Measurements from ENCODE around the gene SAXO2. TPM values are rescaled to one million over a fixed set of nuclear protein-coding genes. Genes with fewer than 3 reads are reported as not detected.
"Not testable (repeated sequence)": the region's sequence is repeated elsewhere in the genome, so short reads cannot be mapped to it uniquely, and the experiment has no call there.

The SAXO2 gene
- total RNA-seq, 1 donor from 2014 or later = not detected

DNA sequence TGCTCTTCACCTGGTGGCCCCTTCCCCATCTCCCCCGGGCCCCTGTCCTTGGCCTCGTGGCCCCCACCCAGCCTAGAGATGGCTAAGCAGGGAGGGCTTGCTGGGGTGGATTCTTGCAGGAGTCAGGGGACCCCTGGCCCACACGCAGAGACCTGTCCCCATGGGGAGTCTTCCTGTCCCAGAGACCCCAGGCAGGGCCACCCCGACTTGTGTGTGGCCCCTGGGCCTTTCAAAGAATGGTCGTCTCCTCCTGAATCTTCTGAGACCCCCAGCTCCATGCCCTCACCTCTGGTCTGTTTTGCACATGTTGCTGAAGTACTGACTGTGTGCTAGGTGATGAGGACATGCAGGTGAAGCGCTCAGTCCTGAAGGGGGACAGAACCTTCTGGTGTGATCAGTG lies 58.2 kb downstream of the SAXO2 start:
- H3K36me3 Mint-ChIP-seq (ENCODE audit: low read depth); DNase-seq (ENCODE audit: low spot score); H3K4me1 Mint-ChIP-seq (ENCODE audit: low read depth); H3K27ac Mint-ChIP-seq; H3K9me3 Mint-ChIP-seq; intact Hi-C loops (cut with micrococcal nuclease); H3K4me3 Mint-ChIP-seq (ENCODE audit: low read depth); H3K27me3 Mint-ChIP-seq (ENCODE audit: low read depth): not testable (repeated sequence)

DNA sequence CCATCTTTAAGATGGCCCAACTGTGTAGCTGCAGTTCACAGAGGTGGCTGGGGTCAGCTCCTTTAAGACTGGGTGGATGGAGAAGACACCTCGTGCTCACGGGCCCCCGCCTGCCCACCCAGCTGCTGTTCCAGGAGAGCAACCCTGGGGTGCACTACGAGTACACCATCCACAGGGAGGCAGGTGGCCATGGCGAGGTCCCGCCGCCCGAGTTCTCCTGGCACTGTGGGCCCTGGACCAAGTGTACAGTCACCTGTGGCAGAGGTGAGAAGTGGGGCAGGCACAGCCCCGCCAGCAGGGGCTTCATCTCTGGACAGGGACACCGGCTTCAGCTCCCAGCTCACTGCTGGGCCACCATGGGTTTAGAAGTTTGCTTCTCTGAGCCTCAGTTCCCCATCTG lies 59.9 kb downstream of the SAXO2 start:
- H3K9me3 Mint-ChIP-seq; intact Hi-C loops (cut with micrococcal nuclease); H3K27me3 Mint-ChIP-seq (ENCODE audit: low read depth); H3K4me1 Mint-ChIP-seq (ENCODE audit: low read depth); DNase-seq (ENCODE audit: low spot score); H3K36me3 Mint-ChIP-seq (ENCODE audit: low read depth); H3K27ac Mint-ChIP-seq; H3K4me3 Mint-ChIP-seq (ENCODE audit: low read depth): not testable (repeated sequence)

DNA sequence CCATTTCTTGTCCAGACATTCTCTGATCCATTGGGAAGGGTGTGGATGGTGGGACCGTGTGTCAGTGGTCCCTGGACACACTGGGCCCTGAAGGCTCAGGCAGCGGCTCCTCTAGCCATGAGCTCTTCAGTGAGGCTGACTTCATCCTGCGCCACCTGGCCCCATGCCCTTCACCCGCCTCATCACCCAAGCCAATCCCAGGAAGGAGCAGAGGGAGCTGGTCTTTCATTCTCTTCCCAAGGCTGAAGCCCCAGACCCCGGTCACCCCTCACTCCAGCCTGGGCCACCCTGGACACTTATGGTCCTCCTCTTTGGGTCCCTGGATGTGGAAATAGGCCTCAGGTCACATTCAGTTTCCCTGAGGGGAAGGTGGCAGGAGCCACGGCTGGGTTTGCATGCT lies 62.2 kb downstream of the SAXO2 start:
- DNase-seq (ENCODE audit: low spot score); H3K4me3 Mint-ChIP-seq (ENCODE audit: low read depth); H3K36me3 Mint-ChIP-seq (ENCODE audit: low read depth); H3K27ac Mint-ChIP-seq; H3K4me1 Mint-ChIP-seq (ENCODE audit: low read depth); intact Hi-C loops (cut with micrococcal nuclease); H3K27me3 Mint-ChIP-seq (ENCODE audit: low read depth); H3K9me3 Mint-ChIP-seq: not testable (repeated sequence)

DNA sequence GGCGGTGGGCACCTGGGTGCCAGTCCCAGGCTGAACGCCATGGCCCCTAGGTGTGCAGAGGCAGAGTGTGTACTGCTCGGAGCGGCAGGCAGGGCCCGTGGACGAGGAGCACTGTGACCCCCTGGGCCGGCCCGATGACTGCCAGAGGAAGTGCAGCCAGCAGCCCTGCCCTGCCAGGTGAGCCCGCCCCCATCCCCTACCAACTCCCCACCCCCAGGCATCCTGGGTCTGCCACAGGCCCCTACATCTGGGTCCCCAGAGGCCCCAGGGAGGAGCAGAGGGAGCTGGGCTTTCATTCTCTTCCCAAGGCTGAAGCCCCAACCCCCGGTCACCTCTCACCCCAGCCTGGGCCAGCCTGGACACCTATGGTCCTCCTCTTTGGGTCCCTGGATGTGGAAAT lies 63.0 kb downstream of the SAXO2 start:
- H3K27ac Mint-ChIP-seq; DNase-seq (ENCODE audit: low spot score); H3K4me1 Mint-ChIP-seq (ENCODE audit: low read depth); intact Hi-C loops (cut with micrococcal nuclease); H3K36me3 Mint-ChIP-seq (ENCODE audit: low read depth); H3K4me3 Mint-ChIP-seq (ENCODE audit: low read depth); H3K9me3 Mint-ChIP-seq; H3K27me3 Mint-ChIP-seq (ENCODE audit: low read depth): not testable (repeated sequence)

DNA sequence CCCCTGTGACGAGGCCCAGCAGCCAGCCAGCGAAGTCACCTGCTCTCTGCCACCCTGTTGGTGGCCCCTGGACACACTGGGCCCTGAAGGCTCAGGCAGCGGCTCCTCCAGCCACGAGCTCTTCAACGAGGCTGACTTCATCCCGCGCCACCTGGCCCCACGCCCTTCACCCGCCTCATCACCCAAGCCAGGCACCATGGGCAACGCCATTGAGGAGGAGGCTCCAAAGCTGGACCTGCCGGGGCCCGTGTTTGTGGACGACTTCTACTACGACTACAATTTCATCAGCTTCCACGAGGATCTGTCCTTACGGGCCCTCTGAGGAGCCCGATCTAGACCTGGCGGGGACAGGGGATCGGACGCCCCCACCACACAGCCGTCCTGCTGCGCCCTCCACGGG lies 64.3 kb downstream of the SAXO2 start:
- H3K4me1 Mint-ChIP-seq (ENCODE audit: low read depth); H3K36me3 Mint-ChIP-seq (ENCODE audit: low read depth); H3K27ac Mint-ChIP-seq; H3K27me3 Mint-ChIP-seq (ENCODE audit: low read depth); intact Hi-C loops (cut with micrococcal nuclease); H3K4me3 Mint-ChIP-seq (ENCODE audit: low read depth); DNase-seq (ENCODE audit: low spot score); H3K9me3 Mint-ChIP-seq: not testable (repeated sequence)

GRCh38 chr15:82327372-82327771 lies 64.8 kb downstream of the SAXO2 start:
- H3K36me3 Mint-ChIP-seq (ENCODE audit: low read depth); DNase-seq (ENCODE audit: low spot score); intact Hi-C loops (cut with micrococcal nuclease); H3K27me3 Mint-ChIP-seq (ENCODE audit: low read depth); H3K4me3 Mint-ChIP-seq (ENCODE audit: low read depth); H3K9me3 Mint-ChIP-seq; H3K4me1 Mint-ChIP-seq (ENCODE audit: low read depth); H3K27ac Mint-ChIP-seq: not testable (repeated sequence)

DNA sequence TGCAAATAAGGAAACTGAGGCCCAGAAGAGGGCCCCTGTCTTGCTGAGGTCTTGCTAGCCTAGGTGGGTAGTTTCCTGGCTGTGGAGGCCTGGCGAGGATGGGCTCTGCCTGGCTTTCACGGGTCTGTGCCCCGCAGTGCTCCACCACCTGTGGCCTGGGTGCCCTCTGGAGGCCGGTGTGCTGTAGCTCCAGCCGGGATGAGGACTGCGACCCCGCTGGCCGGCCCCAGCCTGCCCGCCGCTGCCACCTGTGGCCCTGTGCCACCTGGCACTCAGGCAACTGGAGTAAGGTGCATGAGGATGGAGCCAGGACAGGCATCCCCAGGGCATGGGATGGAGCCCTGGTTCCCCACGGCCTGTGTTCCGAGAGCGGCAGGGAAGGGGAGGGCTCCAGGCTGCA lies 66.4 kb downstream of the SAXO2 start:
- H3K4me1 Mint-ChIP-seq (ENCODE audit: low read depth); H3K27ac Mint-ChIP-seq; H3K27me3 Mint-ChIP-seq (ENCODE audit: low read depth); H3K4me3 Mint-ChIP-seq (ENCODE audit: low read depth); H3K36me3 Mint-ChIP-seq (ENCODE audit: low read depth); intact Hi-C loops (cut with micrococcal nuclease); DNase-seq (ENCODE audit: low spot score); H3K9me3 Mint-ChIP-seq: not testable (repeated sequence)

DNA sequence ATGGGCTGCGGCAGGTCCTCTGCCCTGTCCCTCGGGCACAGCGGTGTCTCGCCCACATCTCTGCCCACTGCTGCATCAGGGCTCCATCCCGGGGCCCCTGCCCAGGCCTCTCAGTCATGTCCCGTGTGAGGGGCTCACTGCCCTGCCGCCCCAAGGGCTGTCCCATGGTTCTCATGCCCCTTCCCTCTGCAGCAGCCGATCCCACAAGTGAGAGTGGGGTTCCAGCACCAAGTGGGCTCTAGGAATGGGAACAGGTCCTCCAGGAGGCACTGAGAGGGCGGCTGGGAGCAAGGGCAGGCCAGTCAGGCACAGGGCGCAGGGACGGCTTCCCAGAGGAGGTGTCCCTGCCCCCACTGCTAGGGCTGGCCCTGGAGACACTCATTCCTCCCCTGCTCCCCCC lies 68.3 kb downstream of the SAXO2 start:
- H3K4me3 Mint-ChIP-seq (ENCODE audit: low read depth); H3K27ac Mint-ChIP-seq; intact Hi-C loops (cut with micrococcal nuclease); H3K4me1 Mint-ChIP-seq (ENCODE audit: low read depth); H3K27me3 Mint-ChIP-seq (ENCODE audit: low read depth); H3K36me3 Mint-ChIP-seq (ENCODE audit: low read depth); DNase-seq (ENCODE audit: low spot score); H3K9me3 Mint-ChIP-seq: not testable (repeated sequence)

- H3K27ac Mint-ChIP-seq; intact Hi-C loops (cut with micrococcal nuclease); H3K4me1 Mint-ChIP-seq (ENCODE audit: low read depth); H3K27me3 Mint-ChIP-seq (ENCODE audit: low read depth); DNase-seq (ENCODE audit: low spot score); H3K9me3 Mint-ChIP-seq; H3K36me3 Mint-ChIP-seq (ENCODE audit: low read depth); H3K4me3 Mint-ChIP-seq (ENCODE audit: low read depth): not testable (repeated sequence)
Measured at GRCh38 chr15:82331576-82332304, 69.1 kb downstream of the SAXO2 start.

- H3K27me3 Mint-ChIP-seq (ENCODE audit: low read depth); H3K4me1 Mint-ChIP-seq (ENCODE audit: low read depth); H3K27ac Mint-ChIP-seq; H3K36me3 Mint-ChIP-seq (ENCODE audit: low read depth); intact Hi-C loops (cut with micrococcal nuclease); DNase-seq (ENCODE audit: low spot score); H3K9me3 Mint-ChIP-seq; H3K4me3 Mint-ChIP-seq (ENCODE audit: low read depth): not testable (repeated sequence)
Measured at GRCh38 chr15:82332711-82333602, 70.3 kb downstream of the SAXO2 start.

DNA sequence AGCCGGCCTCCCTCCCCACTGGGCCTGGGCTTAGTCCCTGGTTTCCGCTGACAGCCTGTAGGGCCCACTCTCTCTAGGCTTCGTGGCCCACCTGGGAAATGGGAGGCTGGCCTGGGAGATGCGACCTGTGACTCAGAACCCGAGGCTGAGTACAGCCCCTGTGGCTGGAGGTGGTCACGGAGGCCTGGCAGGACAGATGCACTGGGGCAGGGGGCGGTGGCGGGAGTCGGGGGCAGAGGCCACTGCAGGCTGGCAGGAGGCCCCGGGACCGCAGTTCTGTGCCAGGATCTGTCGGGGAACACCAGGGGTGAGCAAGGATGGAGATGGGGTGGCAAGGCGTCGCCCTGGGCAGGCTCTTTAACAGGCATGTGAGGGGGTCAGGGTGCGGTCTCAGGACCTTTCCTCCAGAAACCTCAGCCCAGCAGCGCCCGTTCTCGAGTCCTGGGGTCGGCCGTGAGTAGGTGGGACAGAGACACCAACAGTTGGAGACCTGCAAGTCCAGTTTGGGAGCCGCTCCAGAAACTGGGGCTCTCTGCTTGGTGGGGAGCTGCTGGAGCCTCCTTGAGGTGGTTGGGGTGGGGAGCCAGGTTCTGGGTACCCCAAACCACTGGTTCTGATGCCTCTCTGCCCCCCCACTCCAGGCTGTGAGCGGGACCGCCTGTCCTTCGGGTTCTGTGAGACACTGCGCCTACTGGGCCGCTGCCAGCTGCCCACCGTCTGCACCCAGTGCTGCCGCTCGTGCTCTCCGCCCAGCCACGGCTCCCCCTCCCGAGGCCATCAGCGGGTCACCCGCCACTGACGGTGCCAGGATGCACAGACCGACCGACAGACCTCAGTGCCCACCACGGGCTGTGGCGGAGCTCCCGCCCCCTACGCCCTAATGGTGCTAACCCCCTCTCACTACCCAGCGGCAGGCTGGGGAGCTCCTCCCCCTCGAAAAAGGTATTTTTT lies 71.3 kb downstream of the SAXO2 start:
- H3K9me3 Mint-ChIP-seq; H3K4me1 Mint-ChIP-seq (ENCODE audit: low read depth); H3K4me3 Mint-ChIP-seq (ENCODE audit: low read depth); H3K27me3 Mint-ChIP-seq (ENCODE audit: low read depth); DNase-seq (ENCODE audit: low spot score); H3K36me3 Mint-ChIP-seq (ENCODE audit: low read depth); H3K27ac Mint-ChIP-seq; intact Hi-C loops (cut with micrococcal nuclease): not testable (repeated sequence)
